Measurements from ENCODE around the gene MAF.
A peak's percentile ranks its signal among the peaks of the same experiment; 100 is the strongest.

- TF ChIP-seq CTCF (IDR thresholded peaks at IDR 0.05), result no peak
- TF ChIP-seq POLR2A (IDR thresholded peaks at IDR 0.05), result peak in 2 of 3 donors; percentile 30 to 57
Observed at GRCh38 chr16:79599837-79600637, 500 bp downstream of the MAF start.

Measured in body of pancreas (tissue), 4 donors.